ENCODE measurements around the gene LPAR1.

LPAR1 gene

GRCh38 chr9:110898358-110898757 lies 139.9 kb downstream of the LPAR1 start:
- no peak for ATAC-seq

DNA sequence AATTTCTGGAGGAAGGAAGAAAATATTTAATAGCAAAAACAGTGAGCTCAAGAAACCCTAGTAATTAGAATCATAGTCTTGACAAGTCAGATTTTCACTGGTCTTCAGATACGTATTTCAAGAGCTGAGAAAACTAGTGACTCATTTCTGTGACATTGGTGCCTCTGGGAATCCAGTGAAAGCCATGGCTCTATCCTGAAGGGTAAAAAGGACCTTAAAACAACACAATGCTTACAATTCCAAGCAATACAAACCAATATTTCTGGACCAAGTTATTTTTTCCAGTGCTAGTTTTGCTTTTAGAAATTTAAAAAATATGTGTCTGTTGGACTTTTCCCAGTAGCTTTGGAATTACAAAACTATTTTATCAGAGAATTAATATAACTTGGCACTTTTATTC lies 140.3 kb downstream of the LPAR1 start:
- TF ChIP-seq TCF4 (CRISPR knock-in tag; IDR thresholded peaks at IDR 0.05; ENCODE audit: borderline replicate concordance) (no peak), ZFP3 (CRISPR knock-in tag; IDR thresholded peaks at IDR 0.05) (no peak), ZNF8 (CRISPR knock-in tag; IDR thresholded peaks at IDR 0.05) (no peak), PPARA (CRISPR knock-in tag; IDR thresholded peaks at IDR 0.05; ENCODE audit: borderline replicate concordance) (no peak), CSRNP3 (CRISPR knock-in tag; IDR thresholded peaks at IDR 0.05) (no peak)

More at GRCh38 chr9:110898358-110898757, 139.9 kb downstream of the LPAR1 start:
- TF ChIP-seq ARNTL (CRISPR knock-in tag; IDR thresholded peaks at IDR 0.05; ENCODE audit: borderline replicate concordance, low read depth), result no peak

GRCh38 chr9:110895147-110895905 lies 142.9 kb downstream of the LPAR1 start:
- no peak for ATAC-seq
- TF ChIP-seq SNAI2 (CRISPR knock-in tag; IDR thresholded peaks at IDR 0.05), result no peak
- no peak for TF ChIP-seq TOX (CRISPR knock-in tag; IDR thresholded peaks at IDR 0.05; ENCODE audit: borderline replicate concordance)
- TF ChIP-seq ESRRG (CRISPR knock-in tag; IDR thresholded peaks at IDR 0.05), result no peak
- no peak for TF ChIP-seq RARB (CRISPR knock-in tag; IDR thresholded peaks at IDR 0.05)
- no peak for TF ChIP-seq BACH2 (CRISPR knock-in tag; IDR thresholded peaks at IDR 0.05; ENCODE audit: borderline replicate concordance)
- TF ChIP-seq ISL1 (CRISPR knock-in tag; IDR thresholded peaks at IDR 0.05), result no peak
- TF ChIP-seq ZFP30 (CRISPR knock-in tag; IDR thresholded peaks at IDR 0.05), result no peak
- TF ChIP-seq CSRNP3 (CRISPR knock-in tag; IDR thresholded peaks at IDR 0.05), result no peak
- no peak for TF ChIP-seq ZNF70 (CRISPR knock-in tag; IDR thresholded peaks at IDR 0.05)
- TF ChIP-seq, protein P1, sequence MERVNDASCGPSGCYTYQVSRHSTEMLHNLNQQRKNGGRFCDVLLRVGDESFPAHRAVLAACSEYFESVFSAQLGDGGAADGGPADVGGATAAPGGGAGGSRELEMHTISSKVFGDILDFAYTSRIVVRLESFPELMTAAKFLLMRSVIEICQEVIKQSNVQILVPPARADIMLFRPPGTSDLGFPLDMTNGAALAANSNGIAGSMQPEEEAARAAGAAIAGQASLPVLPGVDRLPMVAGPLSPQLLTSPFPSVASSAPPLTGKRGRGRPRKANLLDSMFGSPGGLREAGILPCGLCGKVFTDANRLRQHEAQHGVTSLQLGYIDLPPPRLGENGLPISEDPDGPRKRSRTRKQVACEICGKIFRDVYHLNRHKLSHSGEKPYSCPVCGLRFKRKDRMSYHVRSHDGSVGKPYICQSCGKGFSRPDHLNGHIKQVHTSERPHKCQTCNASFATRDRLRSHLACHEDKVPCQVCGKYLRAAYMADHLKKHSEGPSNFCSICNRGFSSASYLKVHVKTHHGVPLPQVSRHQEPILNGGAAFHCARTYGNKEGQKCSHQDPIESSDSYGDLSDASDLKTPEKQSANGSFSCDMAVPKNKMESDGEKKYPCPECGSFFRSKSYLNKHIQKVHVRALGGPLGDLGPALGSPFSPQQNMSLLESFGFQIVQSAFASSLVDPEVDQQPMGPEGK (CRISPR knock-in tag; IDR thresholded peaks at IDR 0.05; ENCODE audit: borderline replicate concordance), result no peak
- no peak for TF ChIP-seq POU6F1 (CRISPR knock-in tag; IDR thresholded peaks at IDR 0.05; ENCODE audit: borderline replicate concordance, low read depth)

More for the DNA sequence above, 140.3 kb downstream of the LPAR1 start:
- ATAC-seq, result no peak

DNA sequence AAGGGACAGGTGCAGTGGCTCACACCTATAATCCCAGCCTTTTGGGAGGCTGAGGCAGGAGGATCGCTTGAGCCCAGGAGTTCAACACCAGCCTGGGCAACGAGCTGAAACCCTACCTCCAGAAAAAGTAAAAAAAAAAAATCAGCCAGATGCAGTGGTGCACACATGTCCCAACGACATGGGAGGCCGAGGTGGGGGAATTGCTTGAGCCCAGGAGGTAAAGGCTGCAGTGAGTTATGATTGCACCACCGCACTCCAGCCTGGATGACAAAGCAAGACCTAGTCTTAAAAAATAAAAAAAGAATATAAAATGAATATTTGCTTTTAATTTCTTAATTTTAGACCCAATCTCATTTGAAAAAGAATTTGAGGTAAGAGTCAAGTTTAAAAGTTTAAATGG lies 143.5 kb downstream of the LPAR1 start:
- no peak for ATAC-seq
- TF ChIP-seq RARB (CRISPR knock-in tag; IDR thresholded peaks at IDR 0.05) (no peak), OSR1 (CRISPR knock-in tag; IDR thresholded peaks at IDR 0.05) (no peak), ISL1 (CRISPR knock-in tag; IDR thresholded peaks at IDR 0.05) (no peak), GLIS3 (CRISPR knock-in tag; IDR thresholded peaks at IDR 0.05) (no peak), ESRRG (CRISPR knock-in tag; IDR thresholded peaks at IDR 0.05) (no peak), ZNF8 (CRISPR knock-in tag; IDR thresholded peaks at IDR 0.05) (no peak), ZC3H10 (CRISPR knock-in tag; IDR thresholded peaks at IDR 0.05) (no peak), TOX (CRISPR knock-in tag; IDR thresholded peaks at IDR 0.05; ENCODE audit: borderline replicate concordance) (no peak), POU6F1 (CRISPR knock-in tag; IDR thresholded peaks at IDR 0.05; ENCODE audit: borderline replicate concordance, low read depth) (no peak), ZNF70 (CRISPR knock-in tag; IDR thresholded peaks at IDR 0.05) (no peak), ARNTL (CRISPR knock-in tag; IDR thresholded peaks at IDR 0.05; ENCODE audit: borderline replicate concordance, low read depth) (no peak), TSHZ2 (CRISPR knock-in tag; IDR thresholded peaks at IDR 0.05) (no peak), SNAI2 (CRISPR knock-in tag; IDR thresholded peaks at IDR 0.05) (no peak), ZNF565 (CRISPR knock-in tag; conservative IDR thresholded peaks at IDR 0.05; ENCODE audit: low read depth) (no peak)
- TF ChIP-seq, protein P1 (CRISPR knock-in tag; IDR thresholded peaks at IDR 0.05; ENCODE audit: borderline replicate concordance), result no peak
